NCI-H1105 treated with DMSO at 0.1 percent for 48 hours (cell line): ENCODE results near the gene MAST4.
A peak's percentile ranks its signal among the peaks of the same experiment; 100 is the strongest.

Experiments
- DNase-seq: peaks from one replicate; lab custom pipeline; 2025; lab: John Stamatoyannopoulos, UW

MAST4 gene

DNA sequence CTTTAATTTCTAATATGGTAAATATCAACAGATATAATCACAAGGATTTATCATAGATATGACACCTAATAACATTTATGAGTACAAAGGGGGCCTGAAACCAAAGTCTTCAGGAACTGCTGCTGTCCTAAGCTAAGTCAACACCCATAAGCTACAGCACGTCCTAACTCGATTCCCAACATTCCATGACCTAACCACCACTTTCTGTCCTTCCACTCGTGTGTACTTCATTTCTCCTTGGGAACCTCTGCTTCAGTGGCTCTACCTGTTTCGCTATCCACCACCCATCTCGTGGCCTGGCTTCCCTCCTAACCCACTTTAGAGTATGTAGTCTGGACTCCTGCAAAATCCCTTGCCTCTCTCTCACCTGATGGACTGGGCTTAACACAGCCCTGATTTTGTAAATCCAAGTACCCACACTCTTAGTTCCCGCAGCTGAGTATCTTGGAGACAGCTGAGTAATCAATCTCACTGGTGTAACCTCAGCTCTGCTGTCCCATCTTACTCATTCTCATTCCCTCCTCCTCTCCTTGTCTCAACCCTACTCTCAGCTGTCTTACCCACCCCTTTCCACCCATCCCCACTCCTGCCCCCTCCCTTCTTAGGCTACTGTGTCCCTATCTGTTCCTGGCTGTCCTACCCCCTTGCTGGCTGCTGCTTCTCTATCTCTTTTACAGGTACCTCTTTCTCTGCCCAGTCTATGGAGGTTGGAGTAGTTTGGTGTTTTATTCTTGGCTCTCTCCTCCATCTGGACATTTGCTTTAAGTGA is 101.8 kb downstream of the MAST4 start:
- DNase-seq, result no peak

DNA sequence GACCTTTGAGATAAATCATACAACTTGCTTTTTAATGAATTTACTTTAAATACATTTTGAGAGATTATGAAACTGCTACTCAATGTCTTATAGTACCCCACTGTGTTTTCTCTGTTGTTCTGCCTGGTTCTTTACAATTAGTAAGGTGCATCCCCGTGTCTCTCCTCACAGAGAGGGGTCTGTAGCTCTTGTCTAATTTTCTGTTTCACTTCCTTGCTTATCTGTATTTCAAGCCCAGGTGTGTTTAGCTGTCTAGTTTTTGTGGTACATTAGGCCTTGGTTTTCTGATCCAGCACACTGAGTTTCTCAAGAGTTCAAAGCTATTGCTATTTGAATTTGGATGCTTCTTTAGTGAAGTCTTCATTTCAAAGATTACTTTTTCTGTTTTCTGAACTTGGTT is 105.1 kb downstream of the MAST4 start:
- DNase-seq, result no peak

DNA sequence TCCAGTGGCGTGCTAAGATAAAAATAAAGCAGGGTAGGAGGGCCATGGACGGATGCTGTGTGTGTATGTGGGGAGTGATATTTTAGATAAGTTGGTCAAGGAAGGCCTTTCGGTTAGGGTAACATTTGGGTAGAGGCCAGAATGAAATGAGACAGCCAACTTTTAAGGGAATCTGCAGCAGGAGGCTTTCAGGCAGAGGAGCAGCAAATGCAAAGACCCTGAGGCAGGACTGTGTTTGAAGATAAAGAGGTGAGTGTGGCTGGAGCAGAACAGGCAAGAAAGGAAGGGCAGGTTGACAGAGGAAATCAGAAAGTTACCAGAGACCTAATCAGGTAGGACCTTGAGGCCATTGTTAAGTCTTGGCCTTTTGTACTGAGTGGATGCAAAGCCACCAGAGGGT is 106.2 kb downstream of the MAST4 start:
- DNase-seq, result no peak

DNA sequence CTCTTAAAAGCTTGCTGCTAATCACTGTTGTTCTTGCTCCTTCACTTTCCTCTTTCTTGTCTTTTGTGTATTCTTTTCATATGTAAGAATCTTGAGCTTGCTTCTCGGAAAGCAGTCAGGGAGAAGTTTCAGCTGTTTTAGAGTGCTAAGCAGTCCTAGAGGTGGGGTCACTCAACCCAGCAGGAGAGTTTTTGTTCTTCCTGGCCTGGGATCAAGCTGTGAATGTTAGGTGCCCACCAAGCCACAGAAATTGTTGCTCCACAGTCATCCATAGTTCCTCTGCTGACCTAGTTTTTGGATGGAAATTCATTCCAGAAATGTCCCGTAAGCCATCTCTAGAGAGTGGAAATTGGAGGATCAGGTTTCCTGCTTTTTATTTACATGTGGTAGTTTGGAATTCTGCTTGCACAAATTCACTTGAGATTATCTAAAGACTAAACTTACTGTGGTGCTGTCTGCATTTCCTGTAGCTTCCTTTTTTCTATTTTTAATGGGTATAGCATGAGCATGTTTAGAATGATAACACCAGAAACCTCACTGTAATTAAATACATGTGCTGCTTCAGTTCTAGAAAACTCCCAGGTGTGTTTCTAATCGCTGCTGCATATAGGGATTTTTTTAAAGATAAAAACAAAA is 108.7 kb downstream of the MAST4 start:
- no peak for DNase-seq

DNA sequence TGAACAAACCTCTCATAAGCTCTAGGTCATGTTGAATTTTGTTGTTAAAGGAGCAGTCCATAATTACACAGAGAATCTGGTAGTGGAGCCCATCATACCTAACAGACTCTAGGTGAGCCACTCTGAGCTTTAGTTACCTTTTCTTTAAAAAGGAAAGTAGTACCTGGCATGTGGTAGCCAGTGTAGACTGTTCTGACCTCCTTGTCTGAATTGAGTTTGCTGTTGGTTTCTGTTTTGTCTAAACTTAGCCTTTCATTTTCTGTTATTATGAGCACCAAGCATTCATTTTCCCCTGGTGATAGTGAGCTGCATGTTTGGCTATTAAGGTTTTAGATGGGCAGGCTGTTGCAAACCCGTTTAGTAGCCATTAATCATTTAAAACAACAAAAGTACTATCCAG is 112.2 kb downstream of the MAST4 start:
- no peak for DNase-seq

DNA sequence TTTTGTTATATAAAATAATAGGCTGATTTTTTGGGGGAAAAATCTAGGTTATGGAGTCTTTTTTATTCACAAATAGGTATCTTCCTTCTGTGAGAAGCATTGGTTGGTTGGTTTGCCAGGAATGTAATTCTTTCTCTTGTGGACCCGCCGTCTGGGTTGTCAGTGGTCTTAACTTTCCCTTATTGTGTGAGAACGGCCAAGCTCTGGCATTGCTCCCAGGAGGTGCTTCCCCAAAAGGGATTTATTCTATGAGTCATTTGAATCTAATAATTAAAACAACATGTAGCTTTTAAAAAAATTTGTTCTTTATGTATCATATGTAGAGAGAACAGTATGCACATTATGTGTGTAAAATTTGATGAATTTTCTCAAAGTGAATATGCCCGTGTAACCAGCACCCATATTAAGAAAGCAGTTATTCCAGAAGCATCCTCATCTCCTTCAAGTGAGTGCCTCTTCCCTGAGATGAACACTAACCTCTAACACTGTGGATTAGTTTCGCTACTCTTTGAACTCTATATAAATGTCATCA is 114.4 kb downstream of the MAST4 start:
- DNase-seq, result no peak

DNA sequence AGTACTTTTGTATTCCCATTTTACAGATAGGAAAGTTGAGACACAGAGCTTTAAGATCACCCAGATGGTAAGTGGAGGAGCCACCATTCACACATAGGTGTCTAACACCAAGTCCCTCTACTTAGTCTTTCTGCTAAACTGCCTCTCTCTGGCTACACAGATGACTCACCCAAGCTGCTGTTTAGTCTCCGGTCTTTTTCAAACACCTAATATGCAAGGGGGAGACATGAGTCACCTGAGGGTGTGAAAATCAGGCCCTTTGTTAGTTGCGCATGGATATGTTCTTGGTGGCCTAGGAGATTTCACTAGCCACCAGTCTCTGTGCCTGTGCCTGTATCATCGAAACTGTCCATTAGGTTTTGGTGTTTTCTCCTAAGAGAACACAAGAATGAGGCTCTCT is 117.8 kb downstream of the MAST4 start:
- DNase-seq, result no peak

DNA sequence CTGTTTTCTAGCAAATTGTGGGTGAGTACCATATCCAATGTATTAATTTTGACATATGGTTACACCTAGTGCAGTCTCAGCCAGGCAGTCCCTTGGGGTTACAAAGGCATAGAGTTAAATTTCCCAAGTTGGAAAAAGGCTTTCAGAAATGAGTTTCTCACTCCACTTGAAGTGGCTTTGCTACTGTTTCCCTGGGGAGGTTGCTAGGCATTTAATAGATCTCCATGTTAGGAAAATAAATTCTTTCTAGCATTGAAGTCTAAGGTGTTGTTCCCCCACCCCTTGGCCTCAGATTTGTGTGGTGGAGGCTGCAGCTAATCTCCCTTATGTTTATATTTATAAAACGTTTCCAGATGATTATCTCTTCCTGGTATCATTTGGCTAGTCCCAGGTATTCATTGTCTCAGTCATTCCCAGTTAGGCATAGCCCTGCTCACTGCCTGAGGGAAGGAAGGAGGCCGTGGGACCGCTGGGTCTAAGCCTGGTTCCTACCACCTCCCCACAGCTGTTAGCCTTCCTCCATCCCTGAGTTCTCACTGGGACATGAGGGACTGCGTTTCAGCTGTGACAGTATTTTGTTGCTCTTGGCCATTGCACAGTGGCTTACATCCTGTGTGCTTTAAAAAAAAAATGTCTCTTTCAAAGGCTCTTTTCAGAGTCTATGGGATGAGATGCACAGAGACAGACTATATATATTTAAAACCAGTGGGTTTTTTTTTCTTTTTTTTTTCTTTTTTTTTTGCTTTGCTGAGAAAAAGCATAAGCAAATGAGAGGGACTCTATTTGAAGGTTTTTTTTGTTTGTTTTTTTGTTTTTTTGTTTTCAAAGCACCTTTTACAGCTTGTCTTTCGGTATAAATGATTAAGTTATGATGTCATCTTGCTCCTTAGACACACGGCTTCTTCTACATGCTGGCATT is 121.5 kb downstream of the MAST4 start:
- DNase-seq, result peak; percentile 44

DNA sequence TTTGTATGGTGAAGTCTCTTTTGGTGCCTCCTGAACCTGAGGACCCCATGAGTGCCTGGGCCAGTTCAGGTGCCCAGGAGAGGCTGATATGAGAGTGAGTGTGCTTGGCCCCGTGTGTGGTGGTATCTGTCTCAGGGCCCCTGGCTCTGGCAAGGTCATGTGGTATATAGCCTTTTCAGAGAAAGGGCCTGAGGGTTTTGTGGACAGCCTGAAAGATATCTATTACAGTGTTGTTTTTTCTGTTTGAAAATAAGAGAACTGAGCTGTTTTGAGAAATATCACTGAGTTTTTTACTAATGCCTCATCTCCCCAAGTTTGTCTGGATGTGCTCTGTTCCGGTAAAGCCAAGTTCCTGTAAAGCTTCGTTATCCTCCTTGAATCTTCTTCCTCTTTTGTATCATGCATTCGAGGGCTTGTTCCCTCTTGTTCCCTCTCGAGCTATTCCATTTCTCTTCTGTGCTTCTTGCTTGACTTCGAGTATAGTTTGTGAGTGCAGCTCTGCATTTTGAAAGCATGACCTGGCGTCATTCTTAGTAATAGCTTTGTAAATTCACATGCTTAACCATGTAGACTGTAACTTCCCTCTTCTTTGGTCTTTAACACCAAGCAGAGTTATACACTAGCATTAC is 122.3 kb downstream of the MAST4 start:
- DNase-seq, result no peak

DNA sequence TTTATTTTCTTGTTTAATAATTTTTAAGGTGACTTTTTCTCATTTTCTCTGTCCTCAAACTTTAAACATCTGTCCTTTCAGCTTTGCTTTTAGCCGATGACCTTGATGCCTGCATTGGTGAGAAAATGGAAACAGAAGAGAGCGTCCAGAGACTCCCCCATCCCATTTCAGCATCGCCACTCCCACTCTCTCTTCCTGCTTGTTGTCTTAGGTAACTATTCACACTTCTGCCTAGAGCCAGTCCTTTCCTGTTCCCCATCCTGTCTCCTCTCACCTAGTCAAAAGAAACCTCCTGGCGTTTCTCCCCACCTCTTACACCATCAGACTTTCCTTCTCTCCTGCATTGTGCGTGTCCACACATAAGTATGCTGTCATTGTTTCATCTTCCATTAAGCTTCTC is 124.6 kb downstream of the MAST4 start:
- DNase-seq, result peak; percentile 44

DNA sequence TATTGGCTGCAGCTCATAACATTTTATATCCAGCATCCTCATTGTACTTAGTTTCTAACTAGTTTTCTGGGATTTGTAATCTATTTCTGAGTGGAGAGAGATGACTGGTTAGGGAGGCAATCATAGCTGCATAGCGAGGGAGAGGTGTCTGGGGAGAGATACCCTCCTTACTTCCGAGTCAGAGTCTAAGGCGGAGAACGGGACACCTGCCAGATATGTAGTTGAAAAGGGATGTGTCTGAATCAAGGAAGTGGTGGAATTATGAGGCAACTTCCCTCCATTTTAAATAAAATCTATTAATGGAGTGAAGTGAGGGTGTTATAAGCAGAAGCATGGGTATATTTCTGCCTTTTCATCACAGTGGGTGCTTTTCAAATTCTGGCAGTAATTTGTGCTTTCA is 126.5 kb downstream of the MAST4 start:
- no peak for DNase-seq

DNA sequence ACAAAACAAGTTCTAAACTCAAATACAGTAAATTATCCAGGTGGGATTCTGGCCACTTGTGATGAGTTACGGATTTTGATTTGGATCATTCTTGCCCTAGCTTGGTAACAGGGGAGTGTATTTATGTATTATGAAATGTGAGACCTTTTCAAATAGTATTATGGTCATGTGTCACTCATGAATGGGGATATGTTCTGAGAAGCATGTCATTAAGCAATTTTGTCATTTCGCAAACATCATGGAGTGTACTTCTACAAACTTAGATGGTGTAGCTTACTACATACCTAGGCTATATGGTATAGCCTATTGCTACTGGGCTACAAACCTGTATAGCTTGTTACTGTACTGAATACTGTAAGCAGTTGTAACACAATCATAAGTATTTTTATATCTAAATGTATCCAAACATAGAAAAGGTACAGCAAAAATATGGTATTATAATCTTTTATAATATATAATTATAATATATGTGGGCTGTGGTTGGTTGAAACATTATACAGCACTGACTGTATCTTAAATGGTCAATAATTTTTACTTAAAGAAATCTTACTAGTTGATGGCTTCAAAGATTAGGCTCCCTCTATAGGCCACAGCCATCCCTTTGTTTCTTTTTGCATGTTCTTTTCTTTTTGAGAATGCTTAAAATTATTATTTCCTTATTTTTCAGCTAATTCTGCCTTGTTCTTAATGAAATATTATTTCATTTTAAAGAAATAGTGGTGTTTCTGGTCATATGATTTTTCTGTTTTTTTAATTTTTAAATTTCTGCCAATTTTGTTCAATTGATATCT is 128.4 kb downstream of the MAST4 start:
- DNase-seq, result no peak

DNA sequence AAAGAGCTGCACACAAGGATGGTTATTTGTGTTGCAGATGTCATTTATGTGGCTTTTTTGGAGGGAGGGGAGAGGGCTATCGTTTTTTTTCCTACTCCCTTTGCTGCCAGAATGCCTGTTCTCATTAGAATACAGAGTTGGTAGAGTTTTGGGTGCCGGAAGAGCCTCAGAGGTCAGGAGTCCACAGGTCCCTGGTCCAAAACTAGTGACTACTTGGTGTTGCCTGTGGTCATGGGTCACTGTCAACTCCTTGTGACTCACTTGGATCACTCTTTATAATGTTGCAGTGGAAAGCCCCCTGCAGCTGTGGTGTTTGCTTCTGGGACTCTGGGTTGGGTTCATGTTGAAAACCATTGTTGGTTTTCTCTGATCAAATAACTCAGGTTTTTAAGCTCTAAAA is 131.4 kb downstream of the MAST4 start:
- DNase-seq, result no peak

DNA sequence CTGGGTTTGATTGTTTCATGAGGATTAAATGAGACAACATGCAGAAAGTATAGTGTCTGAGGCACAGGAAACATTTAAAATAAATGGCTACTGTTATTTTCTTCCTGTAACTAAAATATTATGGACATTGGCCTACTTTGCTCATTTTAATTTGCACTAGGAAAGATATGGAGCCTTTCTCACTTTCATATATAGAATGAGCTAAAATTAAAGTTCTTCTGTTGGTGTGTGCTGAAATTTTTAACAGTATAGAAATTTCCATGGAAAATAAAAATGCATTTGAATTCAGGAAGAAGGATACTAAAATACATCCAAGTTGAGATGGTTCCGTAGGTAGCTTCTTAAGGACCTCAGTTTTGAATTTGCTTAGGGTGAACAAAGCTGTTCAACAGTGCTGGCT is 131.9 kb downstream of the MAST4 start:
- DNase-seq, result no peak

DNA sequence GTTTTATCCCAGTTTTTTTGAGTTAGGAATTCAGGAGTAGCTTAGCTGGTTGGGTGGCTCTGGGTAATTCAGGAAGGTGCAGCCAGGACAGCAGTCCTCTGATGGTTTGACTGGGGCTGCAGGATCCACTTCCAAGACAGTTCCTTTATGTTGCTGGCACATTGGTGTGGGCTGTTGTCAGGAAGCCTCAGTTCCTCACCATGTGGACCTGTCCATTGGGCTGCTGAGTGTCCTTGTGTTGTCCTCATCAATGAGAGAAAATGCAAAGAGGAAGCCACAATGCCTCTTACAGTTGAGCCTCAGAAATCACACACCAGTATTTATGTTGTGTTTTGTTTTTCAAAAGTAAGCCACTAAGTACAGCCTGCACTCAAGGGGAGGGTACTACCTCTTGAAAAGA is 140.9 kb downstream of the MAST4 start:
- no peak for DNase-seq

DNA sequence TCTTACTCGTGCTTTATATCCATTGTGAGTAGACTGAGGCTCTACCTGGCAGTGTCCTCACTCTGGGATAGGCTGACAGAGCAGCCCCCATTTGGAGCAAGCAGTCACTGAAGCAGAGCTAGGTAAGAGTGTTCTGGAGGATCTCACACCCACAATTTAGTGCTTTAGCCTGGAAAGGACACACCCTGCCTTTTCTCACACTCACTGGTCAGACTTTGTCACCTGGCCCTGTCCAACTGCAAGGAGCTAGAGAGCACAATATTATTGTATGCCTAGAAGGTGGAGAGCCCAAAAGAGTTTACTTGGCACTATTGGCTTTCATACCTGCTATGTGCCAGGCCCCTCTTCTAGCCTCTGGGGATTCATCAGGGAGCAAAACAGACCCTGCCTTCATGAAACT is 141.9 kb downstream of the MAST4 start:
- no peak for DNase-seq

DNA sequence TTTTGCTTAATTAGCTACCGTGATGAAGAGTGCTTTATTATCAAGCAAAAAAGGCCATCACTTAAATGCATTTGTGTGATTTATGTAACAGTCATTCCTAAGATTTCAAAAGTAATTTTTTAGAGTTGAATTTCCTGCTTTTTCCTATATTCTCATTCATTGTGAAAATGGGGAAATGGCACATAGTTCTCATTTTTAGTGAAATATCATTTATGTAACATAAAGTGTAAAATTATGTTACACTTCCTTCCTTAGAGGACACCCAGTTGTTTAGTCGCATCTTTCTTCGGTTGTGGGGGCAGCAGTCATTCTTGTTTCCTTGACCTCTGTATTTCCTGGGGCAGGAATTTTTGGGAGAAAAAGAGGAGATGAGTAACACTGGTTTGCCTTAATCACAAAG is 142.8 kb downstream of the MAST4 start:
- no peak for DNase-seq

DNA sequence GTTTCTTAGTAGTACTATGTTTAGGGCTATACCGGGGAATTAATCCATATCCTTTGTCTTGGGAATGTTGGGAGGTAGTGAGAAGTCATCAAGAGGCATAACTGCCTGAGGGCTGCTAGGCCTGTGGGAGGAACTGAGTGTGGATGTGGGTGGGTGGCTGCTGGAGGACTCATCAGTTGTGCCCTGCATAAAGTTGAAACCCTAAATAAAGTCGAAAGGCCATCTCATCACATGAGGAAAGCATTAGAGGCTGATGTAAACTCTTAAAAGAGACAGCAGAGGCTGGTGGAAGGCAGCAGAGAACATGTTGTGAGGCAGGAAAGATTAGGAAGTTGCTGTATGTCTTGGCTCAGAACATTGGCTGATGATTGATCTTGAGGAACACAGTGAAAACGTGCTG is 143.8 kb downstream of the MAST4 start:
- no peak for DNase-seq

DNA sequence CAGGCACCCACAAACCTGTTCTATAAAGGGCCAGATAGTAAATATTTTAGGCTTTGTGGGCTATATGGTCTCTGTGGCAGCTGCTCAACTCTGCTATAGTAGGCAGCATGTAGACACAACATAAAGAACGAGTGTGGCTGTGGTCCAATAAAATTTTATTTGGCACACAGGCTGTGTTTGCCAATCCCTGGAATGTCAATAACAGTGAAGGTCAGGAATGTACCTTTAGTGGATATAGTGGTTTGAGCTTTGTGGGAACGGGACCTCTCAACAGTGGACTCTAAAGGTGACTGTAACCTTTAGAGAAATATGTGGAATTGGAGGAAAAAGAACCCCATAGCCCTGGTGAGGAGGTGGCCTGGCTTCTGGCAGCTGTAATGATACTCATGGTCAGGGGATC is 145.2 kb downstream of the MAST4 start:
- DNase-seq, result no peak

DNA sequence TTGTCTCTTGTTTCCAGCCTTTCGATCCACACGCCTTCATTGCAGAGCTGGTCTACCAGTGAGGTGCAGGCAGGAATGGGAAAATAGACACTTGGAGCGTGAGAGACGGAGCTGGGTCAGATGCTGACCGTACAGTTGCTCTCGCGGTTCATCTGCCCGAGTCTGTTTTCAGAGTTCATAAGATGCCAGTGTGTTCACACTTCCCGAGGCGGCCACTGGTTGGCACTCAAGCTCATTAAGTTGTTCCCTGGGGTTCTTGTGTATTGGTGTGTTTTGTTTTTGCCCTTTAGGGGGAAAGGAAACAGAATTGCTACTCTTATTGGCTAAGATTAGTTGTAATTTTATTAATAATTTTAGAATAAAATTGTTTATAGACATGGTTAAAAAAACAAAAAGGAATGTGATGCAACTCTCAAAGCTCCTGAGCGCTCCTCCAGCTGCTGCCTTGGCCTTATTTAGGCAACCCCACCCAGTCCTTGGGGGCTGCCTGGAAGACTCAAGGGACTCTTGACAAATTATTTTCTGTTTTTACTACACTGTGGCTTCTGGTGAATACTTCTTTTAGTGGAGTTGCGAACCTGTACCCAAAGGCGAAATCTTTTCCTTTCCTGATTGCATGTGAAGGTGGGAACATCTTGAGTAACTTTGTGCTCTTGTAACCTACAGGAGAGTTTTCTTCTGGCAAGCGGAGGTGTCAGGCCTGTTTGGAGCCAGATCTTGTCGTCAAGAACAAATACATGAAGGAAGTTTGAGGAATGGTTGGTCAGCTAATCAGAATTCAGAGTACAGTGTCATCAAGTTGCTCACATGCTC is 146.1 kb downstream of the MAST4 start:
- no peak for DNase-seq

DNA sequence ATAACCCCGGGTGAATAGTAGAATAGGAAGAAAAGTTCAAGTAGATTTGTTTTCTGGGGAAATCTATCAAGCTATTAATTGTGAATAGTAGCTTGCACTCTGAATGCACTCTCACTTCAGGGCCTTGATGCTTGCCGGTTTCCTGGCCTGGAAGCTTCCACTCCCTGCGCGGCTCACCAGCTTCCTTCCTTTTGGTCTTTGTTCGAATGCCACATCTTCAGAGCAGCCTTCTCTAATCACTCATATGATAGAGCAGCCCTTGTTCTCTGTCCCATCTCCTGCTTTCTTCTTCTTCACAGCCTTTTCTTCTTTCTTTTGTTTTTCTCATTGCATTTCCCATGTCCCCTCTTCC is 146.7 kb downstream of the MAST4 start:
- DNase-seq, result no peak
